IMR-90 (cell line): ENCODE measurements around the gene GCN1.

ENCODE experiments used
- BHLHE40 ChIP-seq: fragments of 150-350 bp; IDR thresholded peaks from 2 replicates; pipeline ENCODE4 v1.6.1; 2016; ENCODE audit warnings: mild to moderate bottlenecking, low read depth, low read length
- CEBPB ChIP-seq: IDR thresholded peaks from 2 replicates; pipeline ENCODE4 v1.6.1; 2012; ENCODE audit warnings: low read depth, low read length, improper control_type of control experiment
- ELK1 ChIP-seq: fragments of 150-350 bp; IDR thresholded peaks from 2 replicates; pipeline ENCODE4 v1.6.1; 2016; ENCODE audit warnings: low read depth, mild to moderate bottlenecking, low read length, moderate library complexity, borderline replicate concordance
- FOS ChIP-seq: fragments of 150-350 bp; IDR thresholded peaks from 2 replicates; pipeline ENCODE4 v1.6.1; 2016; ENCODE audit warnings: low read depth, low read length
- NFE2L2 ChIP-seq: fragments of 150-350 bp; IDR thresholded peaks from 2 replicates; pipeline ENCODE4 v1.6.1; 2016; ENCODE audit warnings: low read depth, mild to moderate bottlenecking, low read length
- POLR2A ChIP-seq: IDR thresholded peaks from 2 replicates; pipeline ENCODE4 v1.6.1; 2012; ENCODE audit warnings: mild to moderate bottlenecking, low read depth, low read length
- RAD21 ChIP-seq: IDR thresholded peaks from 2 replicates; pipeline ENCODE4 v1.6.1; 2012; ENCODE audit warnings: low read length, improper control_type of control experiment
- RCOR1 ChIP-seq: IDR thresholded peaks from 2 replicates; pipeline ENCODE4 v1.6.1; 2012; ENCODE audit warnings: mild to moderate bottlenecking, low read length, improper control_type of control experiment; ENCODE audit not compliant: insufficient replicate concordance
- RFX5 ChIP-seq: IDR thresholded peaks from 2 replicates; pipeline ENCODE4 v1.8.0; 2012; ENCODE audit warnings: low read depth, mild to moderate bottlenecking, low read length, moderate library complexity
- SMC3 ChIP-seq: fragments of 150-350 bp; IDR thresholded peaks from 2 replicates; pipeline ENCODE4 v1.6.1; 2016; ENCODE audit warnings: low read depth, mild to moderate bottlenecking, antibody characterized with exemption, low read length, moderate library complexity
- TF ChIP-seq, protein P1 (sequence below): conservative IDR thresholded peaks from 2 replicates; pipeline ENCODE4 v1.5.1; 2012; ENCODE audit warnings: mild to moderate bottlenecking, low read depth, low read length, improper control_type of control experiment
- TF ChIP-seq, protein P2 (sequence below): fragments of 150-350 bp; IDR thresholded peaks from 2 replicates; pipeline ENCODE4 v1.6.1; 2017; ENCODE audit warnings: mild to moderate bottlenecking, antibody characterized with exemption, low read length, low read depth

DNA sequence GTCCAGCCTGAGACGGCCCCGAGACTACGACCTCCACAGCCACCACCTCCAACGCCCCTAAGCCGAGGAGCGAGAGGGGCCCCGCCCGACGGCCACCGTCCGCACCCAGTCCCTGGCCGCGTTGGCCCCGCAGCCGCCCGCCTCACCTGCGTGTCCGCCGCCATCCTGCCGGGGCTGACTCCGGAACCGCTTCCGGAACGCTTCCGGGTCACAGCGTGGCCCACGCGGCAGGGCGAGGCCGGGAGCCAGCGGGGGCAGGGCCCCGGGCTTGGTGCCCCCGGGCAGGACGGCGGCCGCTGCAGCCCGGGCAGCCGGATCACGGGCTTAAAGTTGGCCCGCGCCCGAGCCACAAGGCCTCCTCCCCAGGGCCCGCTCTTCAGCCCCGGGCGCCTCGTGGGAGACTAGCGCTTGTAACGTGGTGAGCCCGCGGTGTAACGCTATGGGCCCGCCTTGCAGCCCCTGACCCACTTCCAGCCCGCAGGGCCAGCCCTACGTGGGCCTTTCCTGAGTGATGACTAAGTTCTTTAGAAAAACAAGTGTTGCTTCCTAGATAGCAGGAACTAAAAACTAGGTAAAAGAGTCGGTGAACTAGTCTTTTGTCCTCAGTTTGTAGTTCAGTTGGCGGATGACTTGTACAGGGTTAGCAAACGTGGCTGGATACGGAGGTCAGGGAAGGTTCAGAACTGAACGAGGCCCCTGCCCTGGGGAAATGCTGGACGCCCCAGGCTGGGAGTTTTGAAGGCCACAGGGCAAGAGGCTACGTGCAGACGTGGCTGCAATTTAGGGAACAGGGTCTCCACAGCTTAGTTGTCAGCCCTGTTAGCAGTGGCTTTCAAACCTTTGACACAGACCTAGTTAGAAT, at the start of gene GCN1:
- TF ChIP-seq POLR2A, result peak; percentile 91
- TF ChIP-seq, protein P1, sequence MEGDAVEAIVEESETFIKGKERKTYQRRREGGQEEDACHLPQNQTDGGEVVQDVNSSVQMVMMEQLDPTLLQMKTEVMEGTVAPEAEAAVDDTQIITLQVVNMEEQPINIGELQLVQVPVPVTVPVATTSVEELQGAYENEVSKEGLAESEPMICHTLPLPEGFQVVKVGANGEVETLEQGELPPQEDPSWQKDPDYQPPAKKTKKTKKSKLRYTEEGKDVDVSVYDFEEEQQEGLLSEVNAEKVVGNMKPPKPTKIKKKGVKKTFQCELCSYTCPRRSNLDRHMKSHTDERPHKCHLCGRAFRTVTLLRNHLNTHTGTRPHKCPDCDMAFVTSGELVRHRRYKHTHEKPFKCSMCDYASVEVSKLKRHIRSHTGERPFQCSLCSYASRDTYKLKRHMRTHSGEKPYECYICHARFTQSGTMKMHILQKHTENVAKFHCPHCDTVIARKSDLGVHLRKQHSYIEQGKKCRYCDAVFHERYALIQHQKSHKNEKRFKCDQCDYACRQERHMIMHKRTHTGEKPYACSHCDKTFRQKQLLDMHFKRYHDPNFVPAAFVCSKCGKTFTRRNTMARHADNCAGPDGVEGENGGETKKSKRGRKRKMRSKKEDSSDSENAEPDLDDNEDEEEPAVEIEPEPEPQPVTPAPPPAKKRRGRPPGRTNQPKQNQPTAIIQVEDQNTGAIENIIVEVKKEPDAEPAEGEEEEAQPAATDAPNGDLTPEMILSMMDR, result no peak
- no peak for TF ChIP-seq SMC3
- TF ChIP-seq RCOR1, result no peak
- TF ChIP-seq BHLHE40, result no peak; the same call in 1 of the 2 replicates
- TF ChIP-seq FOS, result no peak
- TF ChIP-seq RAD21, result no peak
- no peak for TF ChIP-seq ELK1
- TF ChIP-seq, protein P2, sequence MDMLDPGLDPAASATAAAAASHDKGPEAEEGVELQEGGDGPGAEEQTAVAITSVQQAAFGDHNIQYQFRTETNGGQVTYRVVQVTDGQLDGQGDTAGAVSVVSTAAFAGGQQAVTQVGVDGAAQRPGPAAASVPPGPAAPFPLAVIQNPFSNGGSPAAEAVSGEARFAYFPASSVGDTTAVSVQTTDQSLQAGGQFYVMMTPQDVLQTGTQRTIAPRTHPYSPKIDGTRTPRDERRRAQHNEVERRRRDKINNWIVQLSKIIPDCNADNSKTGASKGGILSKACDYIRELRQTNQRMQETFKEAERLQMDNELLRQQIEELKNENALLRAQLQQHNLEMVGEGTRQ, result peak; percentile 30
- no peak for TF ChIP-seq RFX5
- TF ChIP-seq CEBPB, result no peak
- no peak for TF ChIP-seq NFE2L2
